H1 (cell line): ENCODE results near the gene FAM53C. TPM values are rescaled to one million over a fixed set of nuclear protein-coding genes. Genes with fewer than 3 reads are reported as not detected.

ENCODE experiments used
- CTCF ChIA-PET: fragments of 300-600 bp; sonication (Branson Sonifier 250); formaldehyde crosslinking; loops from one replicate; lab custom pipeline; 2021; ENCODE audit not compliant: partially characterized antibody; lab: Charles Lee
- POLR2A ChIA-PET: fragments of 300-600 bp; sonication (Branson Sonifier 250); formaldehyde crosslinking; loops from one replicate; lab custom pipeline; 2021; ENCODE audit warnings: inconsistent platforms; ENCODE audit not compliant: partially characterized antibody; lab: Charles Lee
- DNase-seq, 2 experiments: peaks; one replicate each; pipeline versions ENCODE4 v3.0.0 to v3.0.0-alpha.2; 2010 to 2022; ENCODE audit warnings: low spot score in 2 of 2, low read depth in 1 of 2, mixed read lengths in 1 of 2
- FAIRE-seq: peaks from 2 replicates; lab custom pipeline; 2011; peaks lifted over from hg19 to GRCh38; lab: Jason Lieb, UNC
- H2AFZ ChIP-seq: 2 replicates; pipeline ENCODE4 v1.8.1; 2012; ENCODE audit warnings: low read length, inconsistent platforms
- H2AK5ac ChIP-seq: 2 replicates; pipeline ENCODE4 v1.6.1; 2013; ENCODE audit warnings: low read depth, low read length
- H2BK120ac ChIP-seq: replicated peaks from 2 replicates; pipeline ENCODE3; 2013; ENCODE audit warnings: low read depth, low read length, inconsistent platforms
- H2BK12ac ChIP-seq: 2 replicates; pipeline ENCODE4 v1.6.1; 2013; ENCODE audit warnings: low read depth, low read length
- H2BK15ac ChIP-seq: 2 replicates; pipeline ENCODE4 v1.6.1; 2013; ENCODE audit warnings: low read length
- H2BK20ac ChIP-seq: 2 replicates; pipeline ENCODE4 v1.6.1; 2013; ENCODE audit warnings: low read length
- H2BK5ac ChIP-seq: 2 replicates; pipeline ENCODE4 v1.6.1; 2013; ENCODE audit warnings: low read depth, low read length
- H3K14ac ChIP-seq: 2 replicates; pipeline ENCODE4 v1.6.1; 2013; ENCODE audit warnings: inconsistent platforms; ENCODE audit not compliant: insufficient read length
- H3K18ac ChIP-seq: 2 replicates; pipeline ENCODE4 v1.6.1; 2013; ENCODE audit warnings: low read length; ENCODE audit errors: extremely low read depth
- H3K23ac ChIP-seq: 2 replicates; pipeline ENCODE4 v1.6.1; 2013; ENCODE audit warnings: inconsistent platforms; ENCODE audit not compliant: insufficient read length
- H3K23me2 ChIP-seq: 2 replicates; pipeline ENCODE4 v1.6.1; 2013; ENCODE audit warnings: low read depth, low read length
- H3K27ac ChIP-seq: 2 replicates; pipeline ENCODE4 v1.6.1; 2011; ENCODE audit warnings: low read depth, low read length, inconsistent platforms
- H3K27me3 ChIP-seq, 4 experiments: replicated peaks in 1 of 4; 1 replicate in 1 of 4; 2 replicates in 3 of 4; pipeline versions ENCODE4 v1.6.1 to v1.8.1; 2011 to 2013; ENCODE audit warnings: low read length in 3 of 4, mild to moderate bottlenecking in 3 of 4, inconsistent platforms in 2 of 4, mixed read lengths in 2 of 4, moderate library complexity in 1 of 4; ENCODE audit not compliant: control insufficient read depth in 3 of 4, insufficient read depth in 3 of 4; ENCODE audit errors: extremely low read depth in 1 of 4
- H3K36me3 ChIP-seq, 4 experiments: 2 replicates each; pipeline versions ENCODE4 v1.6.1 to v1.8.1; 2011 to 2013; ENCODE audit warnings: mild to moderate bottlenecking in 4 of 4, low read length in 3 of 4, moderate library complexity in 2 of 4, control low read depth in 1 of 4, inconsistent platforms in 1 of 4; ENCODE audit not compliant: insufficient read depth in 4 of 4, control insufficient read depth in 2 of 4
- H3K4ac ChIP-seq: replicated peaks from 2 replicates; pipeline ENCODE3; 2013; ENCODE audit warnings: low read length, low read depth, mixed read lengths, inconsistent platforms; ENCODE audit not compliant: insufficient read length
- H3K4me1 ChIP-seq, 4 experiments: replicated peaks in 1 of 4; 1 replicate in 1 of 4; 2 replicates in 3 of 4; pipeline versions ENCODE4 v1.6.1 to v1.8.1; 2011 to 2013; ENCODE audit warnings: low read length in 3 of 4, inconsistent platforms in 2 of 4, mixed read lengths in 1 of 4; ENCODE audit not compliant: insufficient read depth in 4 of 4, control insufficient read depth in 3 of 4
- H3K4me2 ChIP-seq, 2 experiments: 2 replicates each; pipeline versions ENCODE4 v1.6.1 to v1.8.1; 2011 to 2013; ENCODE audit warnings: low read depth in 2 of 2, low read length in 2 of 2, control low read depth in 1 of 2, inconsistent platforms in 1 of 2, mild to moderate bottlenecking in 1 of 2; ENCODE audit not compliant: insufficient read depth in 1 of 2
- H3K4me3 ChIP-seq, 4 experiments: fragments of 200-600, 300-600 bp in 1 of 4; sonication (generic), shearing (Covaris generic), sonication (Bioruptor Twin) in 1 of 4; 2 replicates each; pipeline versions ENCODE4 v1.5.1 to v1.8.1; 2011 to 2016; ENCODE audit warnings: low read length in 4 of 4, low read depth in 3 of 4, control low read depth in 2 of 4, inconsistent platforms in 2 of 4, mild to moderate bottlenecking in 2 of 4, mixed read lengths in 1 of 4, moderate library complexity in 1 of 4; ENCODE audit not compliant: insufficient read depth in 2 of 4; ENCODE audit errors: extremely low read depth in 1 of 4
- H3K56ac ChIP-seq: replicated peaks from 2 replicates; pipeline ENCODE3; 2013; ENCODE audit warnings: low read depth, mild to moderate bottlenecking, mixed read lengths, low read length, inconsistent platforms; ENCODE audit not compliant: insufficient read length
- H3K79me1 ChIP-seq: 2 replicates; pipeline ENCODE4 v1.6.1; 2013; ENCODE audit warnings: low read depth, low read length, control low read depth
- H3K79me2 ChIP-seq, 2 experiments: 2 replicates each; pipeline versions ENCODE4 v1.6.1 to v1.8.1; 2012 to 2013; ENCODE audit warnings: low read length in 2 of 2, mild to moderate bottlenecking in 2 of 2, inconsistent platforms in 1 of 2; ENCODE audit not compliant: insufficient read depth in 2 of 2, control insufficient read depth in 1 of 2
- H3K9ac ChIP-seq, 4 experiments: replicated peaks in 1 of 4; 1 replicate in 1 of 4; 2 replicates in 3 of 4; pipeline versions ENCODE4 v1.6.1 to v1.8.1; 2011 to 2013; ENCODE audit warnings: low read depth in 3 of 4, low read length in 3 of 4, control low read depth in 2 of 4, mild to moderate bottlenecking in 2 of 4, moderate library complexity in 2 of 4, inconsistent platforms in 1 of 4; ENCODE audit errors: extremely low read depth in 1 of 4
- H3K9me3 ChIP-seq, 2 experiments: 2 replicates each; pipeline versions ENCODE4 v1.6.1 to v1.8.1; 2012 to 2013; ENCODE audit warnings: mild to moderate bottlenecking in 2 of 2, moderate library complexity in 2 of 2, control low read depth in 1 of 2, inconsistent platforms in 1 of 2, low read depth in 1 of 2, low read length in 1 of 2, mixed read lengths in 1 of 2; ENCODE audit not compliant: insufficient read depth in 2 of 2
- H4K20me1 ChIP-seq, 2 experiments: replicated peaks in 1 of 2; 2 replicates each; pipeline versions ENCODE3 to v1.8.1; 2011 to 2013; ENCODE audit warnings: inconsistent platforms in 2 of 2, low read length in 2 of 2, mild to moderate bottlenecking in 1 of 2; ENCODE audit not compliant: insufficient read depth in 2 of 2, control insufficient read depth in 1 of 2
- H4K5ac ChIP-seq: 2 replicates; pipeline ENCODE4 v1.6.1; 2013; ENCODE audit warnings: low read length, low read depth, mixed read lengths, inconsistent platforms; ENCODE audit not compliant: insufficient read length
- H4K8ac ChIP-seq: 2 replicates; pipeline ENCODE4 v1.8.0; 2013; ENCODE audit warnings: mild to moderate bottlenecking, moderate library complexity, low read length, inconsistent platforms; ENCODE audit not compliant: insufficient read depth; ENCODE audit errors: extremely low read depth
- H4K91ac ChIP-seq: replicated peaks from 2 replicates; pipeline ENCODE3; 2013; ENCODE audit warnings: low read length, mixed read lengths, inconsistent platforms; ENCODE audit not compliant: insufficient read length
- ATF3 ChIP-seq: IDR thresholded peaks from 2 replicates; pipeline ENCODE4 v1.6.1; 2011; ENCODE audit warnings: low read depth, mild to moderate bottlenecking, low read length; ENCODE audit not compliant: insufficient read depth
- BCL11A ChIP-seq, 2 experiments: IDR thresholded peaks; one replicate each; pipeline ENCODE4 v1.6.1; 2011; ENCODE audit warnings: low read depth in 2 of 2, low read length in 2 of 2, mild to moderate bottlenecking in 2 of 2
- CTBP2 ChIP-seq: IDR thresholded peaks from 2 replicates; pipeline ENCODE4 v1.7.0; 2011; ENCODE audit warnings: borderline replicate concordance, mild to moderate bottlenecking, moderate library complexity, mixed read lengths, low read length; ENCODE audit not compliant: insufficient read depth, insufficient read length
- MAFK ChIP-seq: IDR thresholded peaks from 2 replicates; pipeline ENCODE4 v1.6.1; 2012; ENCODE audit warnings: low read depth, mild to moderate bottlenecking, improper control_type of control experiment, low read length
- SUZ12 ChIP-seq: fragments of 200-600 bp; sonication (generic); IDR thresholded peaks from 2 replicates; pipeline ENCODE4 v1.6.1; 2012; ENCODE audit warnings: mild to moderate bottlenecking, inconsistent platforms, low read length, moderate library complexity, mixed read lengths
- TEAD4 ChIP-seq: IDR thresholded peaks from 2 replicates; pipeline ENCODE4 v1.6.1; 2012; ENCODE audit warnings: low read depth, low read length, inconsistent platforms, mixed read lengths
- whole genome bisulfite sequencing, 2 experiments: shearing (Covaris generic) in 1 of 2; methylation state at CpG; one replicate each; pipeline versions ENCODE4 v1.1.6 to v1.1.7; 2013 to 2015; ENCODE audit warnings: low lambda C conversion rate in 2 of 2, mixed read lengths in 2 of 2, inconsistent platforms in 1 of 2, low coverage in 1 of 2, missing lambda C conversion rate in 1 of 2; ENCODE audit not compliant: insufficient replicate concordance in 2 of 2, insufficient coverage in 1 of 2, insufficient read length in 1 of 2; ENCODE audit errors: extremely low coverage in 1 of 2, missing lambda C conversion rate in 1 of 2; 5-methylcytosine and 5-hydroxymethylcytosine counted together
- polyA plus RNA-seq, 7 experiments: library from polyadenylated mRNA; depleted of rRNA in 3 of 7; stranded (reverse) in 5 of 7; unstranded in 2 of 7; fragments of >200 nt in 5 of 7; fragments of 200-250 nt in 2 of 7; gene quantifications; 1 replicate in 5 of 7; 2 replicates in 1 of 7; 4 replicates in 1 of 7; pipeline versions ENCODE4 v1.2.1 to v1.2.3, GENCODE V29; 2011 to 2013; ENCODE audit warnings: missing spikeins in 2 of 7, mixed read lengths in 2 of 7
- total RNA-seq: library from RNA; stranded (reverse); fragmentation: NEBNext Ultra II Directional; extraction: Animal tissue kit (Norgen Biotek cat#: 25700); gene quantifications from 2 replicates; pipeline ENCODE4 v1.2.1, GENCODE V29; 2021

FAM53C gene
- total and polyA plus RNA-seq, 2 of the 8 experiments (the other 6 are each of a cell fraction or from before 2014, with no cell fraction given): 57.6 to 75.3 TPM

DNA sequence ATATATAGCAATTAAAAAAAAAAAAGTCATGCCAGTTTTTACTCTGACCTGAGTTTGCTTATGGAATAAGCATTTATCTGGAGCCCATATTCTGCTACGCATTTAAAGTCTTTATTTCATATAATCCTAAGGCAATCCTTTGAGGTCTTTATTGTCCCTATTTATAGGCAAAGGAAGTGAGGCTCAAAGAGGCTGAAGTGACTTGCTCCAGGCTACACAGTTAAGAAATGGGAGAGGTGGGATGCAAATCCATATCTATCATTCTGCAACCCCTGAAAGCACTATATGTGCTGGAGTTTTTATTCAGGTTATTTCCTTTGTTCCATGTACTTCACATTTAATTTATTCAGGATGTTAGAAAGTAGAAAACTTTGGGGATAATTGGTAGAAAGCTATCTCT lies 26.5 kb downstream of the FAM53C start:
- H3K4ac ChIP-seq: no peak overlapping the region
- H3K9ac ChIP-seq: no peak overlapping the region
- TF ChIP-seq CTBP2: no peak
- no peak for TF ChIP-seq TEAD4
- TF ChIP-seq SUZ12: no peak
- TF ChIP-seq BCL11A (IDR thresholded peaks at IDR 0.05; ENCODE audit: low read depth in 2 of 2, low read length in 2 of 2): no peak
- TF ChIP-seq MAFK: no peak
- no peak for TF ChIP-seq ATF3
- no peak overlapping the region for H3K4me3 ChIP-seq
- no peak overlapping the region for H3K4me2 ChIP-seq
- H3K18ac ChIP-seq: no peak overlapping the region
- no peak overlapping the region for H3K56ac ChIP-seq
- H3K9me3 ChIP-seq: no peaks in the 10 kb centered on the region
- DNase-seq: no peak
- H2BK120ac ChIP-seq: no peak overlapping the region
- H2AFZ ChIP-seq: no peak overlapping the region
- no peaks in the 10 kb centered on the region for H3K23me2 ChIP-seq
- no peak overlapping the region for H2AK5ac ChIP-seq
- H4K5ac ChIP-seq: no peak overlapping the region
- peaks cover 6 to 89% of the 10 kb centered on the region in 2 experiments for H3K79me2 ChIP-seq
- no peak overlapping the region for H3K23ac ChIP-seq
- H3K36me3 ChIP-seq: no peaks in the 10 kb centered on the region
- no peak overlapping the region for H3K27ac ChIP-seq
- H2BK12ac ChIP-seq: no peak overlapping the region
- H3K4me1 ChIP-seq: no peaks in the 10 kb centered on the region
- CTCF ChIA-PET: interaction anchor here (1.5 kb wide), 1 partner anchor 13 kb away, joined by 4 read pairs; no protein-coding TSS in a partner anchor
- no peaks in the 10 kb centered on the region for H3K27me3 ChIP-seq
- H4K8ac ChIP-seq: no peak overlapping the region
- H3K79me1 ChIP-seq: peaks cover 2% of the 10 kb centered on the region; the same call in 1 of the 2 replicates
- H4K20me1 ChIP-seq: peaks cover 2 to 3% of the 10 kb centered on the region in 2 experiments
- H3K14ac ChIP-seq: no peak overlapping the region
- no peak overlapping the region for H4K91ac ChIP-seq
- H2BK15ac ChIP-seq: no peak overlapping the region
- FAIRE-seq: no peak
- 95% methylated on average over 1 of the region's 1 CpG; no CpG with 5 or more reads in 1 of the 2 experiments for WGBS, 2 experiments
- POLR2A ChIA-PET: interaction anchor here (1.3 to 1.8 kb wide), 2 partner anchors 11 to 27 kb away, joined by 4 to 7 read pairs; partner anchors contain the start of gene FAM53C
- no peak overlapping the region for H2BK5ac ChIP-seq
- no peak overlapping the region for H2BK20ac ChIP-seq
